HUES48 (cell line): ENCODE measurements around the gene RPS6KA2.
A peak's percentile ranks its signal among the peaks of the same experiment; 100 is the strongest.

Experiments
- H3K27ac ChIP-seq: one replicate; pipeline ENCODE4 v1.7.0; 2013; ENCODE audit warnings: low read depth, low read length, inconsistent platforms
- H3K27me3 ChIP-seq: 2 replicates; pipeline ENCODE4 v1.6.1; 2013; ENCODE audit warnings: mild to moderate bottlenecking, low read length; ENCODE audit not compliant: control insufficient read depth, insufficient read depth
- H3K36me3 ChIP-seq: 2 replicates; pipeline ENCODE4 v1.6.1; 2013; ENCODE audit warnings: low read length; ENCODE audit not compliant: control insufficient read depth, insufficient read depth
- H3K4me1 ChIP-seq: 2 replicates; pipeline ENCODE4 v1.6.1; 2013; ENCODE audit warnings: mild to moderate bottlenecking, low read length; ENCODE audit not compliant: control insufficient read depth, insufficient read depth
- H3K4me3 ChIP-seq: 2 replicates; pipeline ENCODE4 v1.5.1; 2013; ENCODE audit warnings: mild to moderate bottlenecking, low read depth, low read length
- H3K9ac ChIP-seq: 2 replicates; pipeline ENCODE4 v1.6.1; 2013; ENCODE audit warnings: mild to moderate bottlenecking, low read depth, low read length, moderate library complexity
- H3K9me3 ChIP-seq: 2 replicates; pipeline ENCODE4 v1.6.1; 2013; ENCODE audit warnings: low read length; ENCODE audit not compliant: control insufficient read depth, insufficient read depth

Gene RPS6KA2

DNA sequence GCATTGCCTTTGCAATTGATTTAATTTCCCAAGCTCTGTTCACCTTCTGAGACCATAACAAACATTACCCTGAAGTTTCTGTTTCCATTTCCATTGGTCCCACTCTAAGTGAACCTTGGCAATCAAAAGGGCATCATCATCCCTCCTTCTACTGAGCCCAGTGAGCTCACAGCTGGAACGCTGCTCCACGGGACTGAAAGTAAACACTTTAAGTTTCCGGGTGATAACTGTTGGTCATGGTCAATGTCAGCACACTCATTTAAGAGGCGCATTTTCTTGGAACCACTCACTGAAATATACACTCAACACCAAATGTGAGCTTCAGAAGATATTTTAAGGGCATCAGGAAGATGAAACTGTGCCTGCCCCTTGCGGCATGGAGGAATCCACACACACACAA, 37.1 kb upstream of the RPS6KA2 start:
- H3K9ac ChIP-seq, result no peak overlapping the region
- H3K4me3 ChIP-seq, result no peak overlapping the region
- H3K36me3 ChIP-seq, result no peaks in the 10 kb centered on the region
- no peaks in the 10 kb centered on the region for H3K9me3 ChIP-seq
- H3K27me3 ChIP-seq, result no peaks in the 10 kb centered on the region; the same call in 1 of the 2 replicates
- H3K4me1 ChIP-seq, result no peaks in the 10 kb centered on the region
- H3K27ac ChIP-seq, result no peak overlapping the region

DNA sequence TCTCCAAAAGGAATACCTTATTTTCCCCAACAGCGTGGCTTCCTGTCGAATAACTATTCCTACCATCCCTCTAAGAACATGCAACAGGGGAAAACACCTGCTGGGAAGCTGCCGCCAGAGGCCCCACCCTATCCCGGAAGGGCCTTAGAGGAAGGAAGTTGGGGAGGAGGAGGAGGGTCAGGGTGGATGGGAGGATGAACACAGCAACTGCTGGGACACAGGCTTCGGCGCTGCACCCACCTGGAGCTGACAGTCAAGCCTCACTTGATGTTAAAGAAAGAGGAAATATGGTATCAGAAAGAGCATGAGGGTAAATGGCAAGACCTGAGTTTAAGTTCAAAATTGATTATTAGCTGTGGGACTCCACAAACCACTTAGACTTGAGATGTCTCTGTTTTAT, 36.5 kb upstream of the RPS6KA2 start:
- Histone ChIP-seq H3K4me3 (no peak overlapping the region), H3K27ac (no peak overlapping the region), H3K27me3 (no peaks in the 10 kb centered on the region; the same call in 1 of the 2 replicates), H3K4me1 (no peaks in the 10 kb centered on the region), H3K36me3 (no peaks in the 10 kb centered on the region), H3K9me3 (no peaks in the 10 kb centered on the region), H3K9ac (no peak overlapping the region)

DNA sequence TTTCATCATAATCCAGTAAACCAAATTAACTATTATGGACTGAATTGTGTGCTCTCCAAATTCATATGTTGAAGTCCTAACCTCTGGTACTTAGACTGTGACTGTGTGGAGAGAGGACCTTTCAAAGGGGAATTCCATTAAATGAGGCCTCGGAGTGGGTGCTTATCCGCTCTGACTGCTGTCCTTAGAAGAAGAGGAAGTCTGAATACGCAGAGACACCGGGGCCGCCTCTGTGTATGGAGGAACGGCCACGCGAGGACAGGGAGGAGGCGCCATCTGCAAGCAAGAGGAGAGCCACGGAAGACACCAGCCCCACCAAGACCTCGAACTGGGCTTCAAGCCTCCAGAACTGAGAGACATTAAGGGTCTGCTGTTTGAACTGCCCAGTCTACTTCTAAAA, 35.6 kb upstream of the RPS6KA2 start:
- Histone ChIP-seq H3K4me1 (no peaks in the 10 kb centered on the region), H3K9me3 (no peaks in the 10 kb centered on the region), H3K4me3 (no peak overlapping the region), H3K27me3 (peaks cover under 1% of the 10 kb centered on the region), H3K36me3 (no peaks in the 10 kb centered on the region), H3K9ac (no peak overlapping the region), H3K27ac (no peak overlapping the region)

DNA sequence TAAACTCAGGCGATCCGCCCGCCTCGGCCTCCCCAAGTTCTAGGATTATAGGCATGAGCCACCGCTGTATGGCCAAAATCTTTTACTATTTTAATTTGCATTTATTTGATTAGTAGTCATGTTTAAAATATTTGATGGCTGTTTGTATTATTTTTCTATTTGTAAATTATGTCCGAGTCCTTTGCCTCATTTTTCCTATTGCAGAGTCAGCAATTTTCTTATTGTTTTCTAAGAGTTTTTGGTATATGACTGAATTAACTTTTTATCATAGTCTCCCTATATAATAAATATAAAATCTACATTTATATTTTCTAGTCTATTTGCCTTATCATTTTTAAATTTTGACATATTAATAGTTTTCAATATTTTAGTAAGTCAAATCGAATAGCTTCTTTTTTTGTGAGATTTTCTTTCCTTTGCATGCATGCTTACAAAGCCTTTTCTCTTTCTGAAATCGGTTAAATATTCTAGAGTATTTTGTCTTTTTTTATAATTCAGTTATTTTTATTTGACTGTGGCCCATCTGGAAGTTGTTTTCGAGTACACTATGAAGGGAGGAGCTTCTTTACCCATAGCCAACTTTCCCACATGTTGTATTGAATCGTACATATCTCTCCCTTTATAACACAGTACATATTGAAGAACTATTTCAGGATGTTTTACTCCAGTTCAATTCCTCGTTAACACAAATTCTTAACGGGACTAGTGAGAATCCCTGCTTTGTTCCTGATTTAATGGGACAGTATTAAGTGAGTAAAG, 34.5 kb upstream of the RPS6KA2 start:
- H3K27me3 ChIP-seq, result peaks cover 13% of the 10 kb centered on the region
- no peak overlapping the region for H3K4me3 ChIP-seq

GRCh38 chr6:166660157-166660688, 33.2 kb upstream of the RPS6KA2 start:
- Histone ChIP-seq H3K27me3 (peaks cover 26% of the 10 kb centered on the region), H3K36me3 (no peaks in the 10 kb centered on the region), H3K9me3 (no peaks in the 10 kb centered on the region), H3K27ac (no peak overlapping the region), H3K4me3 (no peak overlapping the region), H3K4me1 (peaks cover 11% of the 10 kb centered on the region), H3K9ac (no peak overlapping the region)

More for the DNA sequence above, 34.5 kb upstream of the RPS6KA2 start:
- Histone ChIP-seq H3K27ac (no peak overlapping the region), H3K4me1 (peaks cover 6% of the 10 kb centered on the region; the same call in 1 of the 2 replicates), H3K9ac (no peak overlapping the region), H3K9me3 (no peaks in the 10 kb centered on the region), H3K36me3 (no peaks in the 10 kb centered on the region)

- Histone ChIP-seq H3K27ac (no peak overlapping the region), H3K4me3 (no peak overlapping the region), H3K9ac (no peak overlapping the region), H3K4me1 (peaks cover 11% of the 10 kb centered on the region), H3K36me3 (no peaks in the 10 kb centered on the region), H3K9me3 (no peaks in the 10 kb centered on the region), H3K27me3 (peaks cover 30% of the 10 kb centered on the region)
Observed at GRCh38 chr6:166659581-166659980, 32.5 kb upstream of the RPS6KA2 start.

DNA sequence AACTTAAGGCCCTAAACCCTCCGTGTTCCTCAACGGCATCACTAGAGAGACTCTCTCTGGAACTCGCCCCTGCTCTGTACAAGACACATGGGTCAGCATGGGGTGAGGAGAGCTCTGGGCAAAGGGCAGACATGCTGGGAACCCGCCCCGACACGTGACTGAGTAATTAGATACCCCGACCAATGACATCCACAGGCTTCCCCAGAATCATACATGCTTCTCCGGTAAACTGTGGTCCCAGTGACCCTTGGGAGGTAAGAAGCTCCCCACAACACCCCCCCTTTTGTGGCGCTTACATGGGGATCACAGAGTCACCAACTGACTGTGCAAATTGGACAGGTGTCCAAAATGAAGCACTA, 31.7 kb upstream of the RPS6KA2 start:
- no peaks in the 10 kb centered on the region for H3K9me3 ChIP-seq
- peaks cover 11% of the 10 kb centered on the region for H3K4me1 ChIP-seq

DNA sequence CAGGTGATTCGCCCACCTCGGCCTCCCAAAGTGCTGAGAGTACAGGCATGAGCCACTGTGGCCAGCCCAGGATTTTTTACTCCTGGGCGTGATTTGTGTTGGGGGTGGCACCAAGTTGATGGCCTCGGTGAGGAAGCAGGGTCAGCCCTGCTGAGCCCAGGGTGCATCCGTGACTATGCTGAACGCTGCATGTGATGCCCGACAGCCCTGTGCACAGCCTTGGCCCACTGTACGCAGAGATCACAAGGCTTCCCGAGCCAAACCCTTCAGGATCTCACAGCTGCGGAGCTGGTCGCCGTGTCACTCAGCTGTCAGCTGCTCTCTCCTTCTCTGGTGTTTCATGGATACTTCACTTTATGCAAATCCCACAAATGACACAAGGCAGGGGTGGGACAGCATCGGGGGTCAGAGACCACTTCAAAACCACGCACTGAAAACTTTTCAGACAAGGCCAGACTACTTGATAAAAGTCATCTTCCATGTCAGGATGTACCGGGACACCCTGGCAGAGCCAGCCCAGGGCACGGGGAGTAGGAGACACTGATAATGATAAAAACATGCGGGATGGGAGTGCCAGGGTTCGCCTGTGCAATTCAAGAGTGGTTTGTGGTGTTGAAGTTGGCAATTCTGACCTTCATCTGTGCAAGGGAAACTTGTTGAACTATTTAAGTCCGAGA, 31.2 kb upstream of the RPS6KA2 start:
- no peaks in the 10 kb centered on the region for H3K36me3 ChIP-seq
- no peaks in the 10 kb centered on the region for H3K9me3 ChIP-seq
- peaks cover 30% of the 10 kb centered on the region for H3K27me3 ChIP-seq
- no peak overlapping the region for H3K4me3 ChIP-seq
- no peak overlapping the region for H3K9ac ChIP-seq
- H3K4me1 ChIP-seq, result peaks cover 11% of the 10 kb centered on the region
- H3K27ac ChIP-seq, result no peak overlapping the region

More for the DNA sequence above, 31.7 kb upstream of the RPS6KA2 start:
- Histone ChIP-seq H3K27me3 (peaks cover 30% of the 10 kb centered on the region), H3K36me3 (no peaks in the 10 kb centered on the region), H3K9ac (no peak overlapping the region), H3K4me3 (no peak overlapping the region), H3K27ac (no peak overlapping the region)

- H3K4me1 ChIP-seq, result peaks cover 11% of the 10 kb centered on the region
- no peaks in the 10 kb centered on the region for H3K36me3 ChIP-seq
- no peaks in the 10 kb centered on the region for H3K9me3 ChIP-seq
- peaks cover 30% of the 10 kb centered on the region for H3K27me3 ChIP-seq
- no peak overlapping the region for H3K9ac ChIP-seq
- no peak overlapping the region for H3K27ac ChIP-seq
- H3K4me3 ChIP-seq, result no peak overlapping the region
Observed at GRCh38 chr6:166657531-166657930, 30.5 kb upstream of the RPS6KA2 start.

DNA sequence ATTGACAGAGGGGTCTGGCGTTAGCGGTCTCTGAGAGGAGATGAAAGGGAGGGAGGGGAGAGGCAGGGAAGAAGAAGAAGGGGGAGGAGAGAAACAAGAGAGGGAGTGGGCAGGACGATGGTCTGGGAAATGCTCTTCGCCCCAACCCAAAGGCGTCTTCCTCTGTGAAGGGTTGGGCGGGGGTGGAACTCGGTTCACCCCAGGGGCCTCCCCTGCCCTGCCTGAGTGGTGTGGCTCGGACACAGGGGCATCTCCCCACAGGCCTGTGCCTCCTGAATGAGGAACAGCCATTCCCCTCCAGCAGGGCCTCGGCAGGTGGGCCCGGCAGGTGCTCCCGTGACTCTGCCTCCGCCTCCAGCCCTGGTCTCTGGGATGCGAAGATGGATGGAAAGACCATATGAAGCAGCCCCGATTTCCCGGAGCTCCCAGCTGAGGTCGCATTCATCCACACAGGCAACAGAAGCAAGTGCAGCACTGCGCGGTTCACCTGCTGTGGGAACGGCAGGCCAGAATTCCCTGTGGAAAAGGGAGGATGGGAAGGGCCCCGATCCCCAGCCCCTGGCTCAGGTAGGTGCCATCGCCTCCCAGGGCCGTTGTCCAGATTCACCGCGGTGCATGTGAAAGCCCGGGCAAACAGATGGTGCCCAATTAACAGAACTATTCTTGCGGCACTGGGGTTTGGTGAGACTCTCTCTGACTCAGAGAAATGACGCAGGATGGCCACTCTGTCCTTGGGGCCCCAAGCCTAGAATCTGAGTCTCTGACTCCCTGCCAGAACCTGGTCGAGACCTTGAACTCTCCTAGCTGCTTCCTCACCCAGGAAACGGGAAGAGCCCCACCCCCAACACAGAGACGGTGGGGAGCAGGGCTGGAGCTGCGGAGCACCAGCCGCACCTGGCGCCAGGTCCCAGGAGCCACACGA, 29.4 kb upstream of the RPS6KA2 start:
- Histone ChIP-seq H3K36me3 (no peaks in the 10 kb centered on the region), H3K4me3 (peak overlapping the region; percentile 65), H3K4me1 (peaks cover 11% of the 10 kb centered on the region), H3K27me3 (peaks cover 30% of the 10 kb centered on the region), H3K9ac (no peak overlapping the region), H3K27ac (no peak overlapping the region), H3K9me3 (no peaks in the 10 kb centered on the region)
